ENCODE measurements around the gene DNASE2.
A peak's percentile ranks its signal among the peaks of the same experiment; 100 is the strongest.

Gene DNASE2

DNA sequence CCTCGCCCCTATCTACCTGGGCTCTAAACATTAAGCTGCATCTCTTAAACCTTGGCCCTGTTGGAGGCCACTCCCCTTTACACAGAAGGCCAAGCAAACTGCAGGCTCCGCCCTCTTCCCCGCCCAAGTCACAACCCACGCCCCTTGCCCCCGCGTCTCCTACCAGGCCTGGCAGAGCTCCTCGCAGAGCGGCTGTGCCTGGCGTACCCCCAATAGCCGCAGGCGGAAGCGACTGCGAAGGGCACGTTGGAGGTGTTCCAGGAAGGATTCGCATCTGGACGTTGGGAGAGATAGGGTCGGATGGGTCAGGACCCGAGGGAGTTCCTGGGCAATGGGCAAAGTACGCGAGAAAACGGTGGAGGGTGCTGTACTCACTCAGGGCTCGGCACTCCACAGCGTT lies 52.8 kb downstream of the DNASE2 start:
- no peak for DNase-seq

DNA sequence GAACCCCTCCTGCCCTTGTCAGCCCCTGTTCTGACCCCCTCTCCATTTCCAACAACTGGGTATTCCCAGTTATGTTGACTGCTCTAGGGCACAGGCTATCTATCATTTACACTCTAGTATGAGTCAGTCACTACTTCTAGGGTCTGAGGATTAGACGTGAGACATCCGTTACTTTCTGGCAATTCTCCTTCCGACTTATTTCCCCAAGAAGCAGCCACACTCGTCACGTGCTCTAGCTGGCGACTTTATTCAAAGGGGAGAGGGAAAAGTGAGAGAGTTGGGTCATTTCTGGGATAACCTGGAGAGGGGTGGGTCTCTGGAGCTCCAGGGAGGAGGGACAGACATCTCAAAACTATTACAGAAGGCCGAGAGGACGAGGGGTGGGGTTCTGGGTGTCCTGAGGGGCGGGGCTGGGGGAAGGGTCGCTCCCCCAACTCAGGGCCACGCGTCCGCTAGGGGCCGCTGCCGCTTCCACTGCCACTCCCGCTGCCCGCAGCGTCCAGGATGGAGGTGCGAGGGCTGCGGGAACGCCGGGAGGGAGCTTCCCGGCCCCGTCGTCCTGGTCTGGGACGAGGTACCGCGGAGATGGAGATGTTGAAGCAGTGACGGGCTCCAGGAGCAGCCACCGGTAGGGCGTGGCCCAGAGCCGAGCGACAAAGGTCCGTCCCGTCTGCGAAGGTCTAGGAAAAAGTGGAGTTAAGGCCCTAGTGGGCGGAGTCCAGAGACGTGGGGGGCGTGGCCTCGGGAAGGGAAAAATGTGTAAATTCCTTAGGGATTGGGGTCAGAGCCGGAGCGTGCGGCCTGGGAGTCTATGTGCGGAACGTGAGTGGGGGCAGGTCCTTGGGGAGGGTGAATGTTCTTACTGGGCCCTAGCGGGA lies 55.8 kb downstream of the DNASE2 start:
- DNase-seq = peak; percentile 34

All from fibroblast of upper back skin (primary cell).